CD4-positive, alpha-beta T cell treated with Interleukin-6 for 4 hours (primary cell): ENCODE results near the gene C1QA.
"Not testable (repeated sequence)": the region's sequence is repeated elsewhere in the genome, so short reads cannot be mapped to it uniquely, and the experiment has no call there.

Source experiments
- DNase-seq: peaks from one replicate; pipeline ENCODE4 v3.0.0-alpha.2; 2020; ENCODE audit warnings: mixed read lengths

Gene C1QA

DNA sequence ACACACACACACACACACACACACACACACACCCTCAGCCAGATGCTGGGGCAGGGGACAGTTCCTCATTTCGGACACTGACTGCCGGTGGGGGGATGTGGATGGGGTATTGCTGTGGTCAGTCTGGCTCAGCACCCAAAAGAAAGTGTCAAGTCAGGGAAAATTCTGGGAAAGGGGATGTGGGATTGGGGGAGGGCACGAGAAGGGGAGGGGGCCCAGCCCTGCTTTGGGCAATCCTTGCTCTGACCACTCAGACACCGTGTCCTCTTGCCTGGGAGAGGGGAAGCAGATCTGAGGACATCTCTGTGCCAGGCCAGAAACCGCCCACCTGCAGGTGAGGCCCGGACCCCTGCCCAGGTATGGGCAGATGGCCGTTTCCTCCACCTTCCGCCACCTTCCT lies 7.0 kb downstream of the C1QA start, which contains the start of gene C1QC:
Gene C1QC (plus strand): TSS at position 253 of the 400 bp plus-strand sequence. CDS start 391 bp downstream, outside the sequence.
- no peak for DNase-seq

DNA sequence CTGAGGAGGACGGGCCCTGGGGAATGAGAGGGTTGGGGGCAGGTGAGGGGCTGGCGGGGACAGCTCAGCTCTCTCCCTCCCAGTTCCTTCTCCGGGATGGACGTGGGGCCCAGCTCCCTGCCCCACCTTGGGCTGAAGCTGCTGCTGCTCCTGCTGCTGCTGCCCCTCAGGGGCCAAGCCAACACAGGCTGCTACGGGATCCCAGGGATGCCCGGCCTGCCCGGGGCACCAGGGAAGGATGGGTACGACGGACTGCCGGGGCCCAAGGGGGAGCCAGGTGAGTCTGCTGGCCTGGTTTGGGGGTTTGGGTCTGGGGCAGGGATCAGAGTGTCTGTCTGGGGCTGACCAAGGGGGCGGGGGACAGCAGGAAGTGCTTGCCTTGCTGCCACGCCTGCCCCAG lies 7.5 kb downstream of the C1QA start:
- DNase-seq = no peak

DNA sequence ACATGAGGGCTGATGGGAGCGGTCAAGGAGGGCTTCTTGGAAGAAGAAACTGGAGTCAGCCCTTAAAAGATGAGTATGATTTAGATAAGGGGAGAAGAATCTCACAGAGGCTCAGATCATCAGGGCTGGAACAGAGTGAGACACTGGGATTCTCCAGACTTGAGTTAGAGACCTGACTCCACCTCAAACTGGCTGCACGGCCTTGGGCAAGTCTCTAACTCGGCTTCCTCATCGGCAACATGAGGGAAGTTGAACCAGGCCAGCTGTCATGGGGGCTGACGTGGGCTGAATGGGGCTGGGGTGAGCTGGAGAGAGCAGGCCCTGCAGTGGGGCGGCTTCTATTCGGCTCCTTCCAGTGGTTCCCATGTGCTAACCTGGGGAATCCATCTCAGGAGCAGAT lies 9.5 kb downstream of the C1QA start:
- DNase-seq = no peak

DNA sequence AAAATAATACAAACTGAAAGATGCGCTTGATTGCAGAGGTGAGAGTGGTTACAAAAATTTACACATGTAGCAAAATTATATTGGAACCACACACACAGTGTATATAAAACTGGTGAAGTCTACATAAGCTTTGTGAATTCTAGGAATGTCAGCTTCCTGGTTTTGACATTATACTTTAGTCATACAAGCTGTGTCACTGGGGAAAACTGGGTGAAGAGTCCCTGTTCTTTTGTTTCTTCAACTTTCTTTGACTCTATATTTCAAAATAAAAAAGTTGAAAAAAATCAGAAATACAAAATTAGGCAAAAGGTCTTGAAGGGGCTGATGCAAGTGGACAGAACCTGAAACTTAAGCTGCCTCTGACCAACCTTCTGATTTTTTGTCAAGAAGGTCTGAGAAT lies 10.0 kb downstream of the C1QA start:
- no peak for DNase-seq

DNA sequence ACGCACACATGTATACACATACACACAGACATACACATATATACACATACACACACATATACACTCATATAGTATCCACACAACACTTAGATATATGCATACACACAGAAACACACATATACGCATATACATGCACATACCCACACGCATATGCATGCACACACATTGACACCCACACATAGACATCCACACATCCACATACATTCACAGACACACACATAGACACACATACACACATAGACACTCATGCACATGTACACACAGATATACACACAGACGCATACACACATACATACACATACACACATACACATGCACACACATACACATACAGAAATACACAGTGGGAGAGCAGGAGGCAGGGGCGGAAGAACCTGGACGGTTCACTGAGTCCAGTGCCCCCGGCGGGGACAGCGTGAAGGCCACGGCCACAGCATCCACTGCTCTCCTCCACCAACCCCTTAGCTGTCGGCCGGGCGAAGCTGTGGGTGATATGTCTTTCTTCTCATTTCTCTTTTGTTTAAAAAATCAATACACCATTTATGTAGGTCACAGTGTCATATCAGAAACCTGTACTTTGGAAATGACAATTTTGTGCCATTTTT lies 13.8 kb downstream of the C1QA start:
- DNase-seq = no peak

DNA sequence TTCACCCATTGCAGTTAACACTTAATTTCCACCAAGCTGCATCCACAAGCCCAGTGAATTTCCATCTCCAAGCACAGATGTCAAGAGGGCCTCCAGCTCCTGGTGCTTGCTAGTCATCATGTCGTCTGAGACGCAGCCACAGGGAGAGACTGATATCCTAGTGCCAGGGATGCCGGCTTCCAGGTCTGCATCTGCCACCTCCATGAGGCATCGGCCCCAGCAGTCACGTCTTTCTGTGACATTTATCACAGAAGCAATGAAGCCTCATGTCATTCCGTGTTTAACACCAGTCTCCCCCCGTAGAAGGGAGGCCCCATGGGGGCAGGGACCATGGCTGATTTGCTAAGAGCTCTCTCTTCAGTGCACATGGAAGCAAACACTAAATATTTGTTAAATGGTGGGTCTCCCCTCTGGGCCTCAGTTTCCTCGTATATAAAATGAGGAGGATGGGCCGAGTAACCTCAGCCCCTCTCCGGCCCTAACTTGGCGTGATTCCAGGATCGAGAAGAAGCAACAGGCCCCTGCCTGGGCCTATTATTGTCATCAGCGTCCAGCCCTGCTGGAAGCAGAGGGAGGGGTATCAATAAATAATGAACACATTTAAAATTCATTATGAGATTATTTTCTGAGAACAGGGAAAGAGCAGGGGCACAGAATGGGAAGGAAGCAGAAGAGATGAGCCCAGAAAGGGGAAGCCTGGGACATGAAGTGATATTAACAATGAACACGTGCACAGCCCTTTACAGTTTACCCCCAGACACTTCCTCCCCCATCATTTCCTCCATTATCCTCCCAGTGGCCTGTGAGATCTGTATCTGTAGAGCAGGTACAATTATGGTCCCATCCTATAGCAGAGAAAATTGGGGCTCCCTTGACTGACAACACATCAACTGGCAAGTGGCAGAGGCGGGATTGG lies 15.8 kb downstream of the C1QA start:
- no peak for DNase-seq

DNA sequence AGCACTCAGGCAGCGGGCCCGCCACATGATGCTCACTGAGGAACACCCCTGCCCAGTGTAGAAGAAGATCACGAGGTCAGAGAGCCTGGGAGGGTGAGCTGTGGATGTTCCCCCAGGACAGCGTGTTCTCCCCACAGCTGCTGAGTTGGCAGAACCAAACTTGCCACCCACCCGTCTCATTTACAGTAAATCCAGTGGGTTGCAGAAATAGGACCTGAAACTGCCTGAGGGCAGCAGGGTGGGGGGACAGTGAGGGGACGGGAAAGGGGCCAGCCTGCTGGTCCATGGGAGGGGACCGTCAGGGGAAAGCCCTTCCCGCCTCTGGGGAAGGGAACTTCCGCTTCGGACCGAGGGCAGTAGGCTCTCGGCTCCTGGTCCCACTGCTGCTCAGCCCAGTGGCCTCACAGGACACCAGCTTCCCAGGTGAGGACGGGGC lies 16.5 kb downstream of the C1QA start, which contains the start of gene C1QB:
Gene C1QB (plus strand): TSS at position 356 of the 436 bp plus-strand sequence. CDS start 6,227 bp downstream, outside the sequence.
- DNase-seq = no peak

DNA sequence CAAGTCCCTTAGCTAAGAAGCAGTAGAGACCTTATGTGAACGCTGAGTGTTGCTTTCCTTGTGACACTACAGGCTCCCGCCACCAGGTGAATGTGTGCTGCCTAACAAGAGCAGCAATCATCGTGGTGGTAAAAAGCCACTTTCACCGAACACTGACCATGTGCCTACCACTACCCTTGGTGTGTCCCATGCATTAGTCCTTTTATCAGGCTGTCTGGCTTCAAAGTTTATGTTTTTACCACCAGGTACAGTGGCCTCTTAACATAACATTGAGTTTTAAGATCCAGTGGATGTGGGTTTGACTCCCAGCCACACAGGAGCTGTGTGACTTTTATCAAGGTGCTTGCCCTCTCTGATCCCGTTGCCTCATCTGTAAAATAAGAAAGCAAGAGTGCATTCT lies 18.3 kb downstream of the C1QA start:
- DNase-seq = no peak

DNA sequence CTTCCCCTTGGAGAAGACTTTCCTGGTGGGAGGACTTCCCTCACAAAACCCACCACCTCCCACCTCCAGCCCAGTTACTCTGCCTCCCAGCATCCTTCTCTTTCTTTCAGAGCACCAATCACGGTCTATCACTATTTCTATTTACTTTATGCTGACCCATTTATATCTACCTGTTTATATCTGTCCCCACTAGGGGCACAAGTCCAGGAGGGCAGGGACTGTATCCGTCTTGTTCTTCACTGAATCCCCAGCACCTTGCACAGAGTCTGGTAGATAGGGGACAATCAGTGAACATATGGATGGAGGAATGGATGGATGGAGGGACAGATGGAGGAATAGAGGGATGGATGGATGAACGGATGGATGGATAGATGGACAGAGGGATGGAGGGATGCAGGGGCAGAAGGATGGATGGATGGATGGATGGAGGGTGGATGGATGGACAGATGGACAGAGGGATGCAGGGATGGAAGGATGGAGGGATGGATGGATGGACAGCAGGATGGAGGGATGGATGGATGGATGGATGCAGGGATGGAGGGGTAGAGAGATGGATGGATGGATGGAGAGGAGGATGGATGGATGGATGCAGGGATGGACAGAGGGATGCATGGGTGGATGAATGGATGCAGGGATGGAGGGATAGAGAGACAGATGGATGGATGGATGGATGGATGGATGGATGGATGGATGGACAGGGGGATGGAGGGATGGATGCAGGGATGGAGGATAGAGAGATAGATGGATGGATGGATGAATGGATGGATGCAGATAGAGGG lies 22.1 kb downstream of the C1QA start:
- DNase-seq = no peak

DNA sequence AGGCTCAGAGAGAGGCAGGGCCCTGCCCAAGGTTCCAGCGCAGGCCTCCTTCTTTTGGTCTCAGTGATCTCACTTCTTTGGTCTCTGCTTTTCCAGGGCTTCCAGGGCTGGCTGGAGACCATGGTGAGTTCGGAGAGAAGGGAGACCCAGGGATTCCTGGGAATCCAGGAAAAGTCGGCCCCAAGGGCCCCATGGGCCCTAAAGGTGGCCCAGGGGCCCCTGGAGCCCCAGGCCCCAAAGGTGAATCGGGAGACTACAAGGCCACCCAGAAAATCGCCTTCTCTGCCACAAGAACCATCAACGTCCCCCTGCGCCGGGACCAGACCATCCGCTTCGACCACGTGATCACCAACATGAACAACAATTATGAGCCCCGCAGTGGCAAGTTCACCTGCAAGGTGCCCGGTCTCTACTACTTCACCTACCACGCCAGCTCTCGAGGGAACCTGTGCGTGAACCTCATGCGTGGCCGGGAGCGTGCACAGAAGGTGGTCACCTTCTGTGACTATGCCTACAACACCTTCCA lies 24.4 kb downstream of the C1QA start:
- no peak for DNase-seq

DNA sequence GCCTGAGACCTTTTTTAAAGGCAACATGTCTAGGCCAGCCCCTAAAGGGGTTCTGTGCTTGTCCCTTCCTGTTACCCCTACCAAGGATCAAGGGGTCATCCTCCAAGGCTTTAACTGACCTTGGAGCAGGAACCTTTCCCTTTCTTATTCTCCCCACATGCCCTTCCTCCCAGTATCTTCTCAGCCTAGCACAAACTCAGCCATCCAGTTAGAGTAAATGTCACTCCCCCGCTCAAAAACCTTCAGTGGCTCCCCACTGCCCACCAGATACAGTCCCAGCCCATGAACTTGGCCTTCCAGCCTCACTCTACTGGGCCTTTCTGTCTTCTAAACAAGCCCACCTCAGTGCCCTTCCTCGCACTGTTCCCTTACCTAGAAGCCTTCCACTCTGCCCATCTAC lies 25.5 kb downstream of the C1QA start:
- no peak for DNase-seq

DNA sequence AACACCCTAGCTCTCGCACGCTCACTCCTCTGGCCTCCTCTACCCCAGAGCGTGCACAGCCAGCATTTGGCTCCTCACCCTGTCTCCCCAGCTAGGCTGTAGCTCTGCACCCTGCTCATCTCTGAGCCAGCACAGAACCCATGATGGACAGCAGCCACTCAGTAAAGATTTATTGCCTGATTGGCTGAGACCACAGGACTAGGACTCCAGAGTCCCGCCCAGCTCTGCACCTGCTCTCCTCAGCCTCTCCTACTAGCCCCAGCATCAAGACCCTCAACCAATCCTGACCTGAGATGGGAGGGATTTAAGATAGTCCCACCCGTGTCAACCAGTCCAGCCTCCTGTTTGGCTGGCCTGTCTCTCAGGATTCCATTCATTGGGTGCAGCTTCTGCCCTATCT lies 25.9 kb downstream of the C1QA start:
- no peak for DNase-seq

DNA sequence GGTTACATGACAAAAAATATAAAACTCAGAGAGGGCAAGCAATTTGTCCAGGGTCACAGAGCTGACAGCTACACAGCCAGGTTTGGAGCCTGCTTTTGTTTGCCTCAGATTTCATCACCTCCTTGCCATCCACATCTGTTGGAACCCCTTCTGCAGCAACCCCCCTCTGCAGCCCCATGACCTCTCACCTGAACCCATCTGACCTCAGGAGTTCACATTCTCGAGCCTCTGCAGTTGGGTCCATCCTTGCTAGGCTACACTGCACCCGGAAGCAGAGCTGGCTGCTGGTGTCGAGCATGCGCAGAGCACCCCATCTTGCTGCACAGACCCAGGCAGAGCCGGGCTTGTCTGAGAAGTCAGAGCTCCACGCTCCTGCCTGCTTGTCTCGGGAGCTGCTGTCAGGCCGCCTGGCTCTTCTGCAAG lies 26.6 kb downstream of the C1QA start:
- DNase-seq = no peak

DNA sequence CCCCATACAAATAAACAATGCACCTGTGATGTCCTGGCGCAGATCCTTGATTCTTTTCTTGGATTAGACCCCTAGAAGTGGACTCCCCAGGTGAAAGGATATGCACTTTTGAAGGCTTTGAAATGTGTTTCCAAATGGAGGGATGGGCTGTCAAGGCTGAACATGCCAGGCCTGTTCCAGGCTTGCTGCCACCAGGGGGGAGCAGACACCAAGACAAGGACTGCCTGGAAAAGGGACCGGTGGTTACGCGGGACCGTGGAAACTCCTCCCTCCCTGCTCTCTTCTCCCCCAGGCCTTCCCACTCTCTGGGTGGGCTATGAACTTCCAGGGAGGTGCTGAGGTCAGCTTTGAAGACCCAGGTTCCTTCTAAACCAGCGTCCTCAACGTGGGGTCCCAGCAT lies 29.3 kb downstream of the C1QA start:
- no peak for DNase-seq

DNA sequence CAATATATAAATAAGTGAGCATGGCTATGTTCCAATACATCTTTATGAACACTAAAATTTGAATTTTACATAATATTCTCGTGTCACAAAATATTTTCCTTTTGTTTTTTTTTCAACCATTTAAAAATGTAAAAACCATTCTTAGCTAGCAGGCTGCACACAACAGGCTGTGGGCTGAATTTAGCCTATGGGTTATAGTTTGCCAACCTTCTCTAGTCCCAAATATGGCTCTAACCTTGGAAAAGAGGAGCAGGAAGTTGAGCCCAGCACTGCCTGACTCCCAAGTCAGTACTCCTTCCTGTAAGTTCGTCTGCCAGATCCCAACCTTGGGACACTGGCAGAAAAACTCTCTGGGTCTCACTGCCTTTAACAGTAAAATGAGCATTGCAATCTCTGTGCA lies 30.0 kb downstream of the C1QA start:
- no peak for DNase-seq

DNA sequence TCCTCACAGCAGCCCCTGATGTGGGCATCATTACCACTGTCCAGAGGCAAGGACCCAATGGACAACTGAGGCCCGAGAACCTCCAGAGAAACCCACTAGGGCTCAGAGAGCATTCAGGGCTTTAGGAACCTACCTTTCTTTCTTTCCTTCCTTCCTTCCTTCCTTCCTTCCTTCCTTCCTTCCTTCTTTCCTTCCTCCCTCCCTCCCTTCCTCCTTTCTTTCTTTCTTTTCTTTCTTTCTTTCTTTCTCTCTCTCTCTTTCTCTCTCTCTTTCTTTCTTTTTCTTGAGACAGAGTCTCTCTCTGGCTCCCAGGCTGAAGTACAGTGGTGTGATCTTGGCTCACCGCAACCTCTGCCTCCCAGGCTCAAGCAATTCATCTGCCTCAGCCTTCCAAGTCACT lies 32.4 kb downstream of the C1QA start:
- not testable (repeated sequence) for DNase-seq

DNA sequence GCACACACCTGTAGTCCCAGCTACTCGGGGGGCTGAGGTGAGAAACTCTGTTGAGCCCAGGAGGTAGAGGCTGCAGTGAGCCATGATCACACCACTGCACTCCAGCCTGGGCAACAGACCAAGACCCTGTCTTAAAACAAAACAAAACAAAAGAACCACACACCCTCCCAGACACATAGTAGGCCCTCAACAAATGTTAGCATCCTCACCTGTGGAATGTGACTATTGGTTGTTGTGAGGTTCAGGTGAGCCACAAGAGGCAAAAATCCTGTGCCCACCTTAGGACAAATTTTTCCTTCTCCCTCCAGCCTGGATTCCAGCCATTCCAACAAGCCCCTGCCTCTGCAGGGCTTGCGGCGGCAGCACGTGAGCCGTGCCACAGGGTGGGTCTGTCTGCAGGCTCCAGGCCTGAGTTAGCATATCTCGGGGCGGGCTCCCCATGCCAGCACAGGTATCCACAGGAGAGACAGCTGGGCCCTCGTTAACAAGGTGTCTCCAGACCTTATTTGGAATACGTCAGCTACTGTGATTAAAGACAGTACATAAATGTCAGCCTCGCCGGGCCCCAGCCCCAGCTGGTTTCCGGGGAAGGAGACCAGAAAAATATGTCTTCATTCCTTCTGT lies 34.0 kb downstream of the C1QA start:
- no peak for DNase-seq

DNA sequence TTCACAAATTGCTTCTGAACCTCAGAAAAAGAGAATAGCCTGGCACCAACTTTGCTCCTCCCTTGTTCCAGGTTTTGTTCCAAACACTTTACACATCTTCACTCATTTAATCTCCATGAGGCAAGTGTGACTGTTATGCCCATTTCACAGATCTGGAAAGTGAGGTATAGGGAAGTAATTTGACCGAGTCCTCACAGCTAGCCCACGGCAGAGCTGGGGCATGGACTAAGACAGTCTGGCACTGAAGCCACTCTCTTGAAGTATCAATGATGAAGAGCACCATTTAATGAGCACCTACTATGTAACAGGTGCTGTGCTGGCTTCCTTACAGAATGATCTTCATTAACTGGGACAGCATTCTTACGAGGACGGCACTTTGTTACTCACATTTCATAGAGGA lies 35.6 kb downstream of the C1QA start:
- DNase-seq = no peak

DNA sequence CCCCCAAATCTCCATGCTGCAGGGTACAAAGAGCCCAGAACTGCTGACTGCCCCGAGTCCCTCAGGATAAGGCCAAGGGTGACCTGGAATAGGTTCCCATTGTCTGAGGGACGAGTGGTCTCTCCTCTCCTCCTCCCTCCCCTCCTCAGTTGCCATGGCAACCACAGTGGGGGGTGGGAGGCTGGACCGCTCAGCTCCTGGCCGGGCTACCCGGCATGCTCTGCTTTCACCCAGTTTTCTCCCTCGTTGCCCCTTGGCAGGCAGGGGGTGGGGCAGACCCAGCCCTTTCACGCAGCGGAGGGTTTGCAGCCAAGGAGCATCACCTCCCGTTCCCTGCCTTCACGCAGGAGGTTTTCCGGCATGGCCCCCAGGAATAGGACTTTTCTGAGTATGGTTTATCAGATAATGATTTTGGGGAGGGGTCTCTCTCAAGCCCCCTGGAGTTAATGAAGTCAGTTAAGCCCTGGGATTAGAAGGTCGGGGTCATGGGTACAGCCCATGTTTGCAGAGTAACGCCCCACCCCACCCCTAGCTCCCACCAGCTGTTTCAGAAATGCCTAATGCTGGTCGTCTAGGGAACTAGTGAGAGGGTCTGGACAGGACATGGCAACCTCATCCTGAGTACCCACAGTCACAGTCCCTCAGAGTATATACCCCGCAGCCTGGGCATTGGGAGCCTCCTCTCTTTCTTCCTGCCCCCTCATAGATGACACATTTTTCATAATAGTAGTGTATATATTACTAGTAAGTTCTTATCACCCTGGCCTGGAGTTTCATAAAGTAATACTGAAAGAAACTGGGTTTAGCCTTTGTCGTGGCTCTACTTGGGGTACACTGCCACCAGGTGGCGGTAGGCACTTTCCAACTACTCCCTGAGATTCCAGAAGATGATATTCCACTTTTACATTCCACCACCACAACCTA lies 37.3 kb downstream of the C1QA start:
- DNase-seq = no peak

DNA sequence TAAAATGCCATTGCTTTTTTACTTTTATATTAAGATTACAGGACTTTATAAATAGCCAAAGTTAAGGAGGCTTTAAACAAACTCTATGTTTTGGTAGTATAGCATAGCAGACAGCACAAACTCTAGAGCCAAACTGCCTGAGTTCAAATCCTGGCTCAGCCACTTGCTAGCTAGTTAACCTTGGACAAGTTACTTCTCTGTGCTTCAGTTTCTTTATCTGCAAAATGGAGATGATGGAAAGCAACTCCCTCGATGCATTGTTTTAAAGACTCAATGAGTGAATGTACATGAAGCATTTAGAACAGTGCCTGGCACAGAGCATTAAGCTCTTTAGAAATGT lies 38.0 kb downstream of the C1QA start:
- DNase-seq = no peak

DNA sequence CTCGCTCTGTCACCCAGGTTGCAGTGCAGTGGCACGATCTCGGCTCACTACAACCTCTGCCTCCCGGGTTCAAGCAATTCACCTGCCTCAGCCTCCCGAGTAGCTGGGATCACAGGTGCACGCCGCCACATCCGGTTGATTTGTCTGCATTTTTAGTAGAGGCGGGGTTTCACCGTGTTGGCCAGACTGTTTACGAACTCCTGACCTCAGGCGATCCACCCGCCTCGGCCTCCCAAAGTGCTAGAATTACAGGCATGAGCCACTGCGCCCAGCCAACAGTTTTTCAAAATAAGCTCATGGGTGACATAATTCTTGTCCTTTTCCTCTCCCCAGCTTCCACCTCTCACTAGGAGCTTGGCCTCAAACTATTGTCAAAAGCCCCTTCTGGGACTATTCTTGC lies 39.7 kb downstream of the C1QA start:
- DNase-seq = not testable (repeated sequence)
